GM23248 (cell line): ENCODE data around the gene LDHAL6B. TPM values are rescaled to one million over a fixed set of nuclear protein-coding genes. Genes with fewer than 3 reads are reported as not detected.
A peak's percentile ranks its signal among the peaks of the same experiment; 100 is the strongest.

Experiments
- DNase-seq: peaks from one replicate; pipeline ENCODE4 v3.0.0-alpha.2; 2015
- H2AFZ ChIP-seq: fragments of 200-600 bp; sonication (generic); 2 replicates; pipeline ENCODE4 v1.6.1; 2016; ENCODE audit warnings: antibody characterized with exemption
- H3F3A ChIP-seq: fragments of 200-600 bp; sonication (generic); 2 replicates; pipeline ENCODE4 v1.6.1; 2016; ENCODE audit warnings: mild to moderate bottlenecking, antibody characterized with exemption, mixed run types; ENCODE audit not compliant: insufficient read depth
- H3K27ac ChIP-seq: fragments of 200-600 bp; sonication (generic); 2 replicates; pipeline ENCODE4 v1.5.1; 2016; ENCODE audit warnings: mild to moderate bottlenecking
- H3K27me3 ChIP-seq: fragments of 200-600 bp; sonication (generic); replicated peaks from 2 replicates; pipeline ENCODE4 v1.6.1; 2016; ENCODE audit warnings: mild to moderate bottlenecking; ENCODE audit not compliant: insufficient read depth
- H3K36me3 ChIP-seq: fragments of 200-600 bp; sonication (generic); 2 replicates; pipeline ENCODE4 v1.6.1; 2016; ENCODE audit warnings: low read depth, mild to moderate bottlenecking
- H3K4me1 ChIP-seq: fragments of 200-600 bp; sonication (generic); 2 replicates; pipeline ENCODE4 v1.6.1; 2016; ENCODE audit warnings: mild to moderate bottlenecking; ENCODE audit not compliant: insufficient read depth
- H3K4me2 ChIP-seq: fragments of 200-600 bp; sonication (generic); one replicate; pipeline ENCODE4 v1.6.1; 2016; ENCODE audit warnings: mild to moderate bottlenecking; ENCODE audit not compliant: unreplicated experiment
- H3K4me3 ChIP-seq: fragments of 200-600 bp; sonication (generic); 2 replicates; pipeline ENCODE4 v1.5.1; 2016; ENCODE audit warnings: mild to moderate bottlenecking
- H3K79me2 ChIP-seq: fragments of 200-600 bp; sonication (generic); 2 replicates; pipeline ENCODE4 v1.6.1; 2016; ENCODE audit warnings: mild to moderate bottlenecking; ENCODE audit not compliant: insufficient read depth
- H3K9ac ChIP-seq: fragments of 200-600 bp; sonication (generic); 2 replicates; pipeline ENCODE4 v1.6.1; 2016; ENCODE audit warnings: mild to moderate bottlenecking
- H3K9me2 ChIP-seq: fragments of 200-600 bp; sonication (generic); 2 replicates; pipeline ENCODE4 v1.6.1; 2016; ENCODE audit warnings: mixed run types, mild to moderate bottlenecking, moderate library complexity; ENCODE audit not compliant: insufficient read depth
- H3K9me3 ChIP-seq: fragments of 200-600 bp; sonication (generic); one replicate; pipeline ENCODE4 v1.6.1; 2017; ENCODE audit warnings: low read depth
- H4K20me1 ChIP-seq: fragments of 200-600 bp; sonication (generic); 2 replicates; pipeline ENCODE4 v1.6.0; 2016; ENCODE audit not compliant: insufficient read depth
- EZH2 ChIP-seq: fragments of 200-600 bp; sonication (generic); IDR thresholded peaks from 2 replicates; pipeline ENCODE4 v1.6.1; 2018; ENCODE audit warnings: antibody characterized with exemption, mild to moderate bottlenecking; ENCODE audit not compliant: insufficient read depth, poor library complexity, severe bottlenecking
- EZH2phosphoT487 ChIP-seq: fragments of 200-600 bp; sonication (generic); IDR thresholded peaks from 2 replicates; pipeline ENCODE4 v1.6.1; 2018; ENCODE audit warnings: antibody characterized with exemption, moderate library complexity, mild to moderate bottlenecking, low read depth; ENCODE audit not compliant: insufficient read depth
- WGBS, 2 experiments: methylation state at CpG; one replicate each; pipeline ENCODE4 v1.1.6; 2015 to 2017; ENCODE audit warnings: low lambda C conversion rate in 2 of 2, low coverage in 1 of 2; ENCODE audit errors: missing lambda C conversion rate in 2 of 2; 5-methylcytosine and 5-hydroxymethylcytosine counted together
- in situ Hi-C: fragments of 300-500 bp; cut with MboI; formaldehyde crosslinking; loops from 2 replicates; pipeline ENCODE4 v1.15.0; 2020
- polyA plus RNA-seq: library from polyadenylated mRNA; unstranded; fragments of >200 nt; fragmentation: Nextera tagmentation; extraction: Ambion mirVana; gene quantifications from 2 replicates; pipeline ENCODE4 v1.2.1, GENCODE V29; 2016
- total RNA-seq: library from RNA; depleted of rRNA; stranded (reverse); fragments of >200 nt; shearing (Covaris generic); gene quantifications from 2 replicates; pipeline ENCODE4 v1.2.3, GENCODE V29; 2014

The LDHAL6B gene
- total and polyA plus RNA-seq, 2 experiments from 2014 or later, result 0.10 TPM; not detected in 1

DNA sequence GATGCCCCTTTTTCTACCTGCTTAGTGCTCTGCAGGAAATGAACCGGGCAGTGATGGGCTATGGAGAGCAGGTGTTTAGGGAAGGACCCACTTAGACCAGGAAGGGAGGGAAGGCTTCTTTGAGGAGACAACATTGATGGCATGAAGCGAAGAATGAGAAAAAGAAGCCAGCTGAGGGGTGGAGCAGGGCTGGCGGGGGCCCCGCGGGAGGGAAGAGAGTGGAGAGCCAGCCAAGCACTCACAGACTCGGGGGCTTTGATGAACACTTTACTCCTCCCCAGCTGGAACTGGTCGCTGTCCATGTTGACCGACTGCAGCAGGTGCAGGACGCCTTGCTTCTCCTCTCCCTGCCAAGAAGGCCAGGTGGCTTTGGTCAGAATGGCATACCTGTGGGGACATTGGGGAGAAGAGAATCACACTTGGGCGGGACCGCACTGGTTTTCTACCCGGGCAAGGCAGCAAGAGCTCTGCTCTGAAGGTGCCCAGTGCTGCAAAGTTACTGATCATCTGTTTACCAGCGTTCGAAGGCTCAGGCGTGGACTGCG, 28.4 kb upstream of the LDHAL6B start:
- H2AFZ ChIP-seq, result no peak overlapping the region
- H3K4me2 ChIP-seq, result no peak overlapping the region
- no peak overlapping the region for H3K4me3 ChIP-seq
- no peak overlapping the region for H3K27ac ChIP-seq
- H3K9ac ChIP-seq, result no peak overlapping the region
- peaks cover 43% of the 10 kb centered on the region for H3K4me1 ChIP-seq
- 95 to 98% methylated on average over 16 of the region's 16 CpGs for WGBS, 2 experiments
- no peaks in the 10 kb centered on the region for H4K20me1 ChIP-seq
- no peak for TF ChIP-seq EZH2
- no peak for TF ChIP-seq EZH2phosphoT487
- DNase-seq, result no peak
- H3K9me2 ChIP-seq, result no peaks in the 10 kb centered on the region
- H3K27me3 ChIP-seq, result no peaks in the 10 kb centered on the region
- H3K79me2 ChIP-seq, result no peaks in the 10 kb centered on the region
- in situ Hi-C loops, result no loop called here
- H3K36me3 ChIP-seq, result peaks cover 31% of the 10 kb centered on the region
- no peaks in the 10 kb centered on the region for H3K9me3 ChIP-seq
- peaks cover 77% of the 10 kb centered on the region for H3F3A ChIP-seq

DNA sequence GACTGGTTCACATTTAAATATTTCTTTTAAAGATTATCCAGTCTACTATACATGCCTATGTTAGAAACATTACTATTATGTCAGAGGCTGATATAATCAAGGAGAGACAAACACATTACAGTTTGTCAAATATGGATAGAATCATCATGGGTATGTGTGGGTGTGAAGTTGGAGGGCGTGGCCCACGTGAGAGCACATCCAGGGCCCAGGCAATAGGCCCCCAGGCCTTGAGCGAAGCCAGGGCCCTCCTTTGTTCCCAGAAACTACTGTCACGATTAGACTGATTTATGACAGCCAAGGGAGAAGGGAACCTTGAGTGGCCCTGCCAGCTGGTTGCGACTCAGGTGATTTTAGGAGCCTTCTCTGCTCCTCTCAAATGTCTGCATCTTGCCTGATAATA, 26.9 kb upstream of the LDHAL6B start:
- Histone ChIP-seq H2AFZ (no peak overlapping the region), H3F3A (peaks cover 62% of the 10 kb centered on the region), H3K36me3 (peaks cover 31% of the 10 kb centered on the region), H3K79me2 (no peaks in the 10 kb centered on the region), H3K9ac (no peak overlapping the region), H3K27ac (no peak overlapping the region), H3K4me3 (no peak overlapping the region), H3K9me3 (no peaks in the 10 kb centered on the region), H3K27me3 (no peaks in the 10 kb centered on the region), H3K9me2 (no peaks in the 10 kb centered on the region), H4K20me1 (no peaks in the 10 kb centered on the region), H3K4me2 (no peak overlapping the region), H3K4me1 (peaks cover 35% of the 10 kb centered on the region)
- in situ Hi-C loops, result no loop called here
- no peak for DNase-seq
- 80 to 87% methylated on average over 5 of the region's 5 CpGs for WGBS, 2 experiments
- TF ChIP-seq EZH2phosphoT487 (no peak), EZH2 (no peak)

DNA sequence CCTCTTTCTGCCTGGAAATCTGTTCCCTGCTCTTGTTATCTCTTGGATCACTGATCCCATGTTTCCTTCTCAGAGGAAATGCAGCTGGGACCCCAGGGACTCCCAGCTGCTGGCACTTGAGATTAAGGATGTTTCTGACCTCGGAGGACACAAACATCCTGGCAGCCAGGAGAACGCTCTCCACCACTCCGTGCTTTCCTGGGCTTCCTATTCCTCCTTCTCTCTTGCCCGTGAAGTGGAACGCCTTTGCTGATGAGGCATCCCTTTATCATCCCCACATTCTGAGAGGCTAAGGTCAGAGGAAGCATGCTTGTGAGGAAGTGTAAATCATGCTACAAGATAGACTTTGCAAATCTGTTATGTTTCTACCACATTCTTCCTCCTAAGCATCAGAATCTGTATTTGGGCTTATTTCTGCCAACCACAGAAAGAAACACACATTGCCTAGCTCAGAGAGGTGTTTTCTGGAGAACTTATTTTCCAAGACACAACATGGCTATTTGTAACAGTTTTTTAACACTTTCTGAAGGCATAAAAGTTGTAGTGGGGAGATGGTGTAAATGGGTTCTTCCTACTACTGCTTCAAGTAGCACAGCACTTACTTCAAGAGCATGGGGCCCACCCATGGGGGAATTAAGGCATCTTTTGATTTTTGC, 25.6 kb upstream of the LDHAL6B start:
- in situ Hi-C loops, result no loop called here
- Histone ChIP-seq H3K4me2 (peak overlapping the region; percentile 37), H2AFZ (no peak overlapping the region), H3K9me2 (no peaks in the 10 kb centered on the region), H3K4me3 (no peak overlapping the region), H3K36me3 (peaks cover 43% of the 10 kb centered on the region), H3K9ac (peak overlapping the region; percentile 24; the same call in 1 of the 2 replicates), H3K79me2 (no peaks in the 10 kb centered on the region), H3K27ac (peak overlapping the region; percentile 64), H3K4me1 (peaks cover 25% of the 10 kb centered on the region), H4K20me1 (no peaks in the 10 kb centered on the region), H3K9me3 (no peaks in the 10 kb centered on the region), H3K27me3 (no peaks in the 10 kb centered on the region), H3F3A (peaks cover 49% of the 10 kb centered on the region)
- 11 to 25% methylated on average over 5 of the region's 5 CpGs for WGBS, 2 experiments
- peak; percentile 81 for DNase-seq
- TF ChIP-seq EZH2 (no peak), EZH2phosphoT487 (no peak)

DNA sequence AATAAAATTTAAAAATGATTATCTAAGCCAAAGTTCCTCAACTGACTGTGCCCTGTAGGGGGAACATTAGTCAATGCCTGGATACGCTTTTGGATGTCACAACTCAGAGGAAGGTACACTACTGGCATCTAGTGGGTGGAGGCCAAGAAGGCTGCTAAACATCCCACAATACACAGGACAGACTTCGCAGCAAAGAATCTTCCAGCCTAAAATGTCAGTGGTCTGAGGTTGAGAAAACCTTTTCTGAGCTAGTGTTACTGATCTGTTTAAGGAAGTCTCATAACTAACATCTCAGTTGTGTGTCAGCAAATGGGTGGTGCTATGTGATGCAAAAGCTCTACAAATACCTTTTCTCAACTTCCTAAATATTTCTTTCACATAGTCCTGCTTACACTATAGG, 20.9 kb upstream of the LDHAL6B start:
- WGBS, 2 experiments, result 73 to 78% methylated on average over 2 of the region's 2 CpGs
- H3F3A ChIP-seq, result peaks cover 32% of the 10 kb centered on the region
- H3K9me2 ChIP-seq, result no peaks in the 10 kb centered on the region
- peaks cover 67% of the 10 kb centered on the region for H3K36me3 ChIP-seq
- no peak overlapping the region for H3K4me3 ChIP-seq
- no peak overlapping the region for H2AFZ ChIP-seq
- TF ChIP-seq EZH2phosphoT487 (no peak), EZH2 (no peak)
- DNase-seq, result peak; percentile 11
- H3K79me2 ChIP-seq, result no peaks in the 10 kb centered on the region
- in situ Hi-C loops, result no loop called here
- H4K20me1 ChIP-seq, result no peaks in the 10 kb centered on the region
- no peak overlapping the region for H3K9ac ChIP-seq
- H3K27me3 ChIP-seq, result no peaks in the 10 kb centered on the region
- H3K4me2 ChIP-seq, result no peak overlapping the region
- H3K9me3 ChIP-seq, result no peaks in the 10 kb centered on the region
- peaks cover 27% of the 10 kb centered on the region for H3K4me1 ChIP-seq
- no peak overlapping the region for H3K27ac ChIP-seq
